ENCODE results near the gene FHAD1. TPM values are rescaled to one million over a fixed set of nuclear protein-coding genes. Genes with fewer than 3 reads are reported as not detected.

The FHAD1 gene
- polyA plus RNA-seq, 3 donors, result 0.67 to 0.69 TPM; not detected in 1

GRCh38 chr1:15384301-15384901 lies 137.4 kb downstream of the FHAD1 start:
- WGBS (ENCODE audit: insufficient coverage), result 41% methylated on average over 18 of the region's 20 CpGs
- Mint-ChIP-seq H3K27ac (peak overlapping the region in 5 of 7 donors; percentile 10 to 59 (median 40)), H3K4me1 (peaks cover 26% of the 10 kb centered on the region), H3K27me3 (ENCODE audit: low read depth in 3 of 3) (peaks cover 21 to 40% (median 25%) of the 10 kb centered on the region in 3 donors), H3K4me3 (peak overlapping the region; percentile 75 to 83), H3K36me3 (no peaks in the 10 kb centered on the region), H3K9me3 (peaks cover 0 to 1% (median 0%) of the 10 kb centered on the region in 7 donors)
- H2AFZ ChIP-seq (ENCODE audit: insufficient read depth, low read depth, low read length, poor library complexity, severe bottlenecking), result peak overlapping the region; percentile 63
- TF ChIP-seq, protein P1, sequence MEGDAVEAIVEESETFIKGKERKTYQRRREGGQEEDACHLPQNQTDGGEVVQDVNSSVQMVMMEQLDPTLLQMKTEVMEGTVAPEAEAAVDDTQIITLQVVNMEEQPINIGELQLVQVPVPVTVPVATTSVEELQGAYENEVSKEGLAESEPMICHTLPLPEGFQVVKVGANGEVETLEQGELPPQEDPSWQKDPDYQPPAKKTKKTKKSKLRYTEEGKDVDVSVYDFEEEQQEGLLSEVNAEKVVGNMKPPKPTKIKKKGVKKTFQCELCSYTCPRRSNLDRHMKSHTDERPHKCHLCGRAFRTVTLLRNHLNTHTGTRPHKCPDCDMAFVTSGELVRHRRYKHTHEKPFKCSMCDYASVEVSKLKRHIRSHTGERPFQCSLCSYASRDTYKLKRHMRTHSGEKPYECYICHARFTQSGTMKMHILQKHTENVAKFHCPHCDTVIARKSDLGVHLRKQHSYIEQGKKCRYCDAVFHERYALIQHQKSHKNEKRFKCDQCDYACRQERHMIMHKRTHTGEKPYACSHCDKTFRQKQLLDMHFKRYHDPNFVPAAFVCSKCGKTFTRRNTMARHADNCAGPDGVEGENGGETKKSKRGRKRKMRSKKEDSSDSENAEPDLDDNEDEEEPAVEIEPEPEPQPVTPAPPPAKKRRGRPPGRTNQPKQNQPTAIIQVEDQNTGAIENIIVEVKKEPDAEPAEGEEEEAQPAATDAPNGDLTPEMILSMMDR (IDR thresholded peaks at IDR 0.05), result no peak
- peaks cover 21 to 22% of the 10 kb centered on the region in 2 donors for H3K4me1 ChIP-seq (ENCODE audit: control insufficient read depth in 1 of 2, insufficient read depth in 2 of 2, low read length in 2 of 2)
- peak overlapping the region; percentile 66 for H3K4me2 ChIP-seq (replicated peaks; ENCODE audit: extremely low read depth, low read length, poor library complexity, severe bottlenecking)
- peak overlapping the region; percentile 25 for H3K9ac ChIP-seq (ENCODE audit: insufficient read depth, low read length, poor library complexity, severe bottlenecking)
- H3K79me2 ChIP-seq (ENCODE audit: insufficient read depth, low read length), result no peaks in the 10 kb centered on the region
- H4K20me1 ChIP-seq (ENCODE audit: insufficient read depth, low read length), result no peaks in the 10 kb centered on the region
- H3K36me3 ChIP-seq (replicated peaks in 1 of 2; ENCODE audit: control insufficient read depth in 1 of 2, insufficient read depth in 2 of 2, low read length in 2 of 2), result no peaks in the 10 kb centered on the region
- peaks cover 0 to 11% of the 10 kb centered on the region in 2 donors for H3K27me3 ChIP-seq (ENCODE audit: control insufficient read depth in 2 of 2, insufficient read depth in 2 of 2, low read length in 2 of 2)
- intact Hi-C loops (cut with micrococcal nuclease), result no loop called here
- DNase-seq, result peak; percentile 32 to 69 (median 62)
- H3K27ac ChIP-seq (ENCODE audit: low read depth in 1 of 2, low read length in 2 of 2), result no peak overlapping the region
- H3K4me3 ChIP-seq (replicated peaks in 1 of 3; ENCODE audit: low read depth in 2 of 3, low read length in 3 of 3), result peak overlapping the region in 2 of 3 experiments; percentile 8 to 55
- H3K9me3 ChIP-seq (replicated peaks in 1 of 2; ENCODE audit: control insufficient read depth in 1 of 2, insufficient read depth in 1 of 2, low read length in 2 of 2), result no peaks in the 10 kb centered on the region

DNA sequence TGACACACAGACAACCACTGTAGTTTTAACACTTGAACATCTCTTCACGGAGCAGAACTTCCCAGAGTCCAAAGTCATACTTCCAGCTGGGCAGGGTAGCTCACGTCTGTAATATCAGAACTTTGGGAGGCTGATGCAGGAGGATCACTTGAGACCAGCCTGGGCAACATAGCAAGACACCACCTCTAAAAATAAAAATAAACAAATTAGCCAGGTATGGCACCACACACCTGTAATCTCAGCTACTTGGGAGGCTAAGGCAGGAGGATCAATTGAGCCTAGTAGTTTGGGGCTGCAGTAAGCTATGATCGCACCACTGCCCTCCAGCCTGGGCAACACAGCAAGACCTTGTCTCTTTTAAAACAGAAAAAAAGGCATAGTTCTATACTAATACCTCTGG lies 138.4 kb downstream of the FHAD1 start:
- Histone ChIP-seq H3K4me1 (ENCODE audit: control insufficient read depth in 1 of 2, insufficient read depth in 2 of 2, low read length in 2 of 2) (peaks cover 21 to 22% of the 10 kb centered on the region in 2 donors), H3K79me2 (ENCODE audit: insufficient read depth, low read length) (no peaks in the 10 kb centered on the region), H3K27ac (ENCODE audit: low read depth in 1 of 2, low read length in 2 of 2) (no peak overlapping the region), H3K9ac (ENCODE audit: insufficient read depth, low read length, poor library complexity, severe bottlenecking) (no peak overlapping the region), H3K27me3 (ENCODE audit: control insufficient read depth in 2 of 2, insufficient read depth in 2 of 2, low read length in 2 of 2) (peaks cover 0 to 11% of the 10 kb centered on the region in 2 donors), H2AFZ (ENCODE audit: insufficient read depth, low read depth, low read length, poor library complexity, severe bottlenecking) (no peak overlapping the region), H3K4me3 (replicated peaks in 1 of 3; ENCODE audit: low read depth in 2 of 3, low read length in 3 of 3) (no peak overlapping the region), H4K20me1 (ENCODE audit: insufficient read depth, low read length) (no peaks in the 10 kb centered on the region), H3K9me3 (replicated peaks in 1 of 2; ENCODE audit: control insufficient read depth in 1 of 2, insufficient read depth in 1 of 2, low read length in 2 of 2) (no peaks in the 10 kb centered on the region), H3K4me2 (replicated peaks; ENCODE audit: extremely low read depth, low read length, poor library complexity, severe bottlenecking) (no peak overlapping the region), H3K36me3 (replicated peaks in 1 of 2; ENCODE audit: control insufficient read depth in 1 of 2, insufficient read depth in 2 of 2, low read length in 2 of 2) (no peaks in the 10 kb centered on the region)
- Mint-ChIP-seq H3K4me3 (peak overlapping the region in 1 of 2 donors; percentile 88), H3K36me3 (no peaks in the 10 kb centered on the region), H3K27me3 (ENCODE audit: low read depth in 3 of 3) (peaks cover 18 to 34% (median 26%) of the 10 kb centered on the region in 3 donors), H3K4me1 (peaks cover 26% of the 10 kb centered on the region), H3K9me3 (peaks cover 0 to 1% (median 0%) of the 10 kb centered on the region in 7 donors), H3K27ac (peak overlapping the region in 1 of 7 donors; percentile 13)
- no CpG with 5 or more reads among the region's 3 CpGs for WGBS (ENCODE audit: insufficient coverage)
- no peak for DNase-seq
- intact Hi-C loops (cut with micrococcal nuclease), result no loop called here
- TF ChIP-seq, protein P1 (IDR thresholded peaks at IDR 0.05), result no peak
